Liver (tissue), 9 donors: ENCODE measurements around the gene CENPN. TPM values are rescaled to one million over a fixed set of nuclear protein-coding genes. Genes with fewer than 3 reads are reported as not detected.
A peak's percentile ranks its signal among the peaks of the same experiment; 100 is the strongest.

Experiments used
- DNase-seq: peaks from one replicate; pipeline ENCODE4 v3.0.0-alpha.2; 2017; ENCODE audit warnings: low spot score
- H3K27ac ChIP-seq, 2 donors: one replicate each; pipeline ENCODE4 v1.7.0; 2013; ENCODE audit warnings: inconsistent platforms in 2 of 2, low read length in 2 of 2, control low read depth in 1 of 2, low read depth in 1 of 2, mild to moderate bottlenecking in 1 of 2
- H3K27me3 ChIP-seq, 4 donors: one replicate each; pipeline versions ENCODE4 v1.6.1 to v1.7.0; 2013; ENCODE audit warnings: low read length in 3 of 4, inconsistent platforms in 1 of 4, mild to moderate bottlenecking in 1 of 4, moderate library complexity in 1 of 4; ENCODE audit not compliant: control insufficient read depth in 4 of 4, insufficient read depth in 4 of 4
- H3K36me3 ChIP-seq, 4 donors: one replicate each; pipeline versions ENCODE4 v1.6.1 to v1.7.0; 2013; ENCODE audit warnings: low read length in 3 of 4, mild to moderate bottlenecking in 3 of 4, low read depth in 1 of 4, moderate library complexity in 1 of 4; ENCODE audit not compliant: control insufficient read depth in 4 of 4, insufficient read depth in 3 of 4
- H3K4me1 ChIP-seq, 4 donors: one replicate each; pipeline versions ENCODE4 v1.6.1 to v1.7.0; 2013; ENCODE audit warnings: low read length in 3 of 4, mild to moderate bottlenecking in 3 of 4, moderate library complexity in 1 of 4; ENCODE audit not compliant: control insufficient read depth in 4 of 4, insufficient read depth in 4 of 4
- H3K4me3 ChIP-seq, 3 donors: one replicate each; pipeline versions ENCODE4 v1.6.1 to v1.7.0; 2013; ENCODE audit warnings: low read length in 3 of 3, control low read depth in 1 of 3, low read depth in 1 of 3, mild to moderate bottlenecking in 1 of 3
- H3K9ac ChIP-seq, 2 donors: one replicate each; pipeline ENCODE4 v1.7.0; 2013; ENCODE audit warnings: low read length in 2 of 2, mild to moderate bottlenecking in 2 of 2, moderate library complexity in 2 of 2, control low read depth in 1 of 2, low read depth in 1 of 2
- H3K9me3 ChIP-seq, 4 donors: one replicate each; pipeline versions ENCODE4 v1.6.1 to v1.7.0; 2013; ENCODE audit warnings: low read length in 3 of 4; ENCODE audit not compliant: control insufficient read depth in 4 of 4
- ATF3 ChIP-seq: IDR thresholded peaks from 2 replicates; pipeline ENCODE4 v1.6.1; 2016; ENCODE audit warnings: antibody characterized with exemption
- EGR1 ChIP-seq, 2 donors: IDR thresholded peaks; 2 replicates each; pipeline ENCODE4 v1.6.1; 2016 to 2018; ENCODE audit warnings: antibody characterized with exemption in 2 of 2, low read depth in 2 of 2
- FOXA1 ChIP-seq: IDR thresholded peaks from 2 replicates; pipeline ENCODE4 v1.6.1; 2016; ENCODE audit warnings: antibody characterized with exemption
- FOXA2 ChIP-seq: IDR thresholded peaks from 2 replicates; pipeline ENCODE4 v1.6.1; 2016; ENCODE audit warnings: antibody characterized with exemption
- GABPA ChIP-seq, 2 donors: IDR thresholded peaks in 1 of 2; conservative IDR thresholded peaks in 1 of 2; 2 replicates each; pipeline ENCODE4 v1.6.1; 2016; ENCODE audit warnings: antibody characterized with exemption in 2 of 2, mild to moderate bottlenecking in 1 of 2, moderate library complexity in 1 of 2
- HNF4A ChIP-seq, 2 donors: conservative IDR thresholded peaks; 2 replicates each; pipeline ENCODE4 v1.6.1; 2016; ENCODE audit warnings: antibody characterized with exemption in 2 of 2, mild to moderate bottlenecking in 2 of 2
- HNF4G ChIP-seq: IDR thresholded peaks from 2 replicates; pipeline ENCODE4 v1.6.1; 2016; ENCODE audit warnings: antibody characterized with exemption
- JUND ChIP-seq, 2 donors: IDR thresholded peaks; 2 replicates each; pipeline ENCODE4 v1.6.1; 2016; ENCODE audit warnings: antibody characterized with exemption in 2 of 2
- NR2F2 ChIP-seq: IDR thresholded peaks from 2 replicates; pipeline ENCODE4 v1.6.1; 2016; ENCODE audit warnings: antibody characterized with exemption
- RAD21 ChIP-seq, 2 donors: IDR thresholded peaks; 2 replicates each; pipeline ENCODE4 v1.6.1; 2016; ENCODE audit warnings: antibody characterized with exemption in 2 of 2, mild to moderate bottlenecking in 2 of 2
- RXRA ChIP-seq, 2 donors: IDR thresholded peaks; 2 replicates each; pipeline ENCODE4 v1.6.1; 2017 to 2018; ENCODE audit warnings: antibody characterized with exemption in 2 of 2, mild to moderate bottlenecking in 1 of 2
- SP1 ChIP-seq: IDR thresholded peaks from 2 replicates; pipeline ENCODE4 v1.6.1; 2018; ENCODE audit warnings: antibody characterized with exemption, mild to moderate bottlenecking
- TAF1 ChIP-seq: conservative IDR thresholded peaks from 2 replicates; pipeline ENCODE4 v1.6.1; 2016; ENCODE audit warnings: antibody characterized with exemption, mild to moderate bottlenecking
- YY1 ChIP-seq: IDR thresholded peaks from 2 replicates; pipeline ENCODE4 v1.6.1; 2016; ENCODE audit warnings: antibody characterized with exemption, mild to moderate bottlenecking
- WGBS: extraction: QIAGEN DNeasy Blood & Tissue Kit; methylation state at CpG from one replicate; pipeline ENCODE4 v1.1.7; 2013; 5-methylcytosine and 5-hydroxymethylcytosine counted together
- polyA plus RNA-seq, 2 donors: library from polyadenylated mRNA; stranded (reverse) in 1 of 2; unstranded in 1 of 2; fragments of 200-250 nt in 1 of 2; fragments of >200 nt in 1 of 2; fragmentation: Nextera tagmentation in 1 of 2; extraction: Ambion mirVana in 1 of 2; gene quantifications; one replicate each; pipeline versions ENCODE4 v1.2.1 to v1.2.3, GENCODE V29; 2013 to 2015
- total RNA-seq, 2 donors: library from RNA; depleted of rRNA; stranded (reverse); fragments of >200 nt; gene quantifications; one replicate each; pipeline ENCODE4 v1.2.3, GENCODE V29; 2014
- TF ChIP-seq, protein P1 (sequence below): IDR thresholded peaks from 2 replicates; pipeline ENCODE4 v1.6.1; 2016; ENCODE audit warnings: antibody characterized with exemption
- TF ChIP-seq, protein P2 (sequence below): IDR thresholded peaks from 2 replicates; pipeline ENCODE4 v1.6.1; 2016; ENCODE audit warnings: antibody characterized with exemption
- TF ChIP-seq, protein P3 (sequence below): IDR thresholded peaks from 2 replicates; pipeline ENCODE4 v1.6.1; 2016; ENCODE audit warnings: antibody characterized with exemption, mild to moderate bottlenecking
- TF ChIP-seq, protein P4 (sequence below): fragments of 150-350 bp; IDR thresholded peaks from 2 replicates; pipeline ENCODE4 v1.5.1; 2017; ENCODE audit warnings: improper control_type of control experiment, low read depth, low read length; ENCODE audit not compliant: missing input control
- donor health status: healthy.
- donor health status: healthy.
- donor health status: healthy.
- donor health status: healthy.
- donor health status: healthy.

The CENPN gene
- total and polyA plus RNA-seq, 4 donors, result 1.8 to 30.8 (median 7.9) TPM

DNA sequence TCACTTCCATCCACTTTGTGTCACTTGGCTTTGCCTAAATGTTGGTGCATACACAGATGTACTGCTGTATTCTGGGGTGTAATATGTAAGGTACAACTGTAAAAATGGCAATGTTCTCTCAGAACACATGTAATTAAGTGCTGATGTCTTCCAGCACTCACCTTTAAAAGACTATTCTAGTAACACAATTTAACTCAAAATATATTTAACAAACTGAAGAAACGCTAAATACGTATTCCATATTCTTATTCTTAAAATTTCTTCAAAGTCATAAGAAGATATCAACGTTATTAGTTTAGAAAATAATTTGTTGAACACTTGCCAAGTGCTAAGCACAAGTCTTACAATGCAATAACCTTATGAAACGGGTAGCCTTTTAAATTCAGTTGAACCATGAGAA is 4.0 kb upstream of the CENPN start:
- Histone ChIP-seq H3K9ac (no peak overlapping the region), H3K27me3 (no peaks in the 10 kb centered on the region), H3K27ac (peak overlapping the region; percentile 39 to 70), H3K9me3 (no peaks in the 10 kb centered on the region), H3K4me1 (peaks cover 3 to 49% (median 22%) of the 10 kb centered on the region in 4 donors), H3K36me3 (no peaks in the 10 kb centered on the region), H3K4me3 (no peak overlapping the region)
- TF ChIP-seq SP1 (no peak), HNF4A (conservative IDR thresholded peaks at IDR 0.05) (no peak), GABPA (IDR thresholded peaks at IDR 0.05 in 1 of 2, conservative IDR thresholded peaks at IDR 0.05 in 1 of 2) (no peak), EGR1 (IDR thresholded peaks at IDR 0.05; ENCODE audit: low read depth in 2 of 2) (no peak), JUND (IDR thresholded peaks at IDR 0.05) (no peak), HNF4G (no peak), RXRA (IDR thresholded peaks at IDR 0.05) (no peak), FOXA2 (no peak), TAF1 (no peak), FOXA1 (no peak)
- TF ChIP-seq, protein P1, sequence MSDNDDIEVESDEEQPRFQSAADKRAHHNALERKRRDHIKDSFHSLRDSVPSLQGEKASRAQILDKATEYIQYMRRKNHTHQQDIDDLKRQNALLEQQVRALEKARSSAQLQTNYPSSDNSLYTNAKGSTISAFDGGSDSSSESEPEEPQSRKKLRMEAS, result no peak
- DNase-seq, result no peak
- WGBS, result 68% methylated on average over 4 of the region's 4 CpGs

DNA sequence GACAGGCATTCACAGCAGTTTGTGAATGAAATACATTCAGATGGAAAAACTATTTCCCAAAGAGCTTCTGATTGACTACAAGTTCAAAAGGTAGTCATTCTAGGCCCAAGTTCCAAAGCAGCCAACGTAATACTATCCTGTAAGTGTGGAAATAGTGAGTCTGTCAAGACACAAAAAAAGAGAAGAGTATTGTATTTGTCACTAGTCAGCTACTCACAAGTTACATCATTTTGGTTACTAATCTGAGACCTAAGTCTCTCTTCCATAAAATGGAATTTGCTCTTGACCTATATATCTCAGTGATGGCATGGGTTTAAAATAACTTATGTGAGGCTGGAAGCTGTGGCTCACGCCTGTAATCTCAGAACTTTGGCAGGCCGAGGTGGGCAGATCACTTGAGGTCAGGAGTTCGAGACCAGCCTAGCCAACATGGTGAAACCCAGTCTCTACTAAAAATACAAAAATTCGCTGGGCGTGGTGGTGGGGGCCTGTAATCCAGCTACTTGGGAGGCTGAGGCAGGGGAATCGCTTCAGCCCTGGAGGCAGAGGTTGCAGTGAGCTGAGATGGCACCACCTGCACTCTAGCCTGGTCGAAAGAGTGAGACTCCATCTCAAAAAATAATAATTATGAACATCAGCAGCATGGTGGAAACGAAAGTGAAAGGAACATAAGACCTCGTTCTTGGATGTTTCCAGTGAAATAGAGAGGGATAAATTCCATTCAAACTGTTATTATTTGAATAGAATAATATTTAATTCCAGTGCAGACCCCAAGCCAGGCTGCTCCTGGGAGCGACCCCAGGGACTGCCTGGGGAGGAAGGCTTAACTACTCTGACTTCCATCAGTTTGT is 3.2 kb upstream of the CENPN start:
- DNase-seq, result no peak
- H3K27ac ChIP-seq, result peak overlapping the region; percentile 39 to 70

More for the DNA sequence above, 3.2 kb upstream of the CENPN start:
- peaks cover 3 to 46% (median 23%) of the 10 kb centered on the region in 4 donors for H3K4me1 ChIP-seq
- H3K36me3 ChIP-seq, result no peaks in the 10 kb centered on the region
- H3K27me3 ChIP-seq, result no peaks in the 10 kb centered on the region
- WGBS, result 46% methylated on average over 11 of the region's 11 CpGs
- TF ChIP-seq JUND (IDR thresholded peaks at IDR 0.05) (no peak), RAD21 (IDR thresholded peaks at IDR 0.05) (no peak), RXRA (IDR thresholded peaks at IDR 0.05) (no peak), EGR1 (IDR thresholded peaks at IDR 0.05; ENCODE audit: low read depth in 2 of 2) (no peak), FOXA1 (no peak), HNF4G (no peak), GABPA (IDR thresholded peaks at IDR 0.05 in 1 of 2, conservative IDR thresholded peaks at IDR 0.05 in 1 of 2) (no peak), TAF1 (no peak), FOXA2 (no peak), YY1 (no peak), NR2F2 (no peak), ATF3 (no peak), HNF4A (conservative IDR thresholded peaks at IDR 0.05) (no peak), SP1 (no peak)
- TF ChIP-seq, protein P2, sequence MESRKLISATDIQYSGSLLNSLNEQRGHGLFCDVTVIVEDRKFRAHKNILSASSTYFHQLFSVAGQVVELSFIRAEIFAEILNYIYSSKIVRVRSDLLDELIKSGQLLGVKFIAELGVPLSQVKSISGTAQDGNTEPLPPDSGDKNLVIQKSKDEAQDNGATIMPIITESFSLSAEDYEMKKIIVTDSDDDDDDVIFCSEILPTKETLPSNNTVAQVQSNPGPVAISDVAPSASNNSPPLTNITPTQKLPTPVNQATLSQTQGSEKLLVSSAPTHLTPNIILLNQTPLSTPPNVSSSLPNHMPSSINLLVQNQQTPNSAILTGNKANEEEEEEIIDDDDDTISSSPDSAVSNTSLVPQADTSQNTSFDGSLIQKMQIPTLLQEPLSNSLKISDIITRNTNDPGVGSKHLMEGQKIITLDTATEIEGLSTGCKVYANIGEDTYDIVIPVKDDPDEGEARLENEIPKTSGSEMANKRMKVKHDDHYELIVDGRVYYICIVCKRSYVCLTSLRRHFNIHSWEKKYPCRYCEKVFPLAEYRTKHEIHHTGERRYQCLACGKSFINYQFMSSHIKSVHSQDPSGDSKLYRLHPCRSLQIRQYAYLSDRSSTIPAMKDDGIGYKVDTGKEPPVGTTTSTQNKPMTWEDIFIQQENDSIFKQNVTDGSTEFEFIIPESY, result no peak
- TF ChIP-seq, protein P3, sequence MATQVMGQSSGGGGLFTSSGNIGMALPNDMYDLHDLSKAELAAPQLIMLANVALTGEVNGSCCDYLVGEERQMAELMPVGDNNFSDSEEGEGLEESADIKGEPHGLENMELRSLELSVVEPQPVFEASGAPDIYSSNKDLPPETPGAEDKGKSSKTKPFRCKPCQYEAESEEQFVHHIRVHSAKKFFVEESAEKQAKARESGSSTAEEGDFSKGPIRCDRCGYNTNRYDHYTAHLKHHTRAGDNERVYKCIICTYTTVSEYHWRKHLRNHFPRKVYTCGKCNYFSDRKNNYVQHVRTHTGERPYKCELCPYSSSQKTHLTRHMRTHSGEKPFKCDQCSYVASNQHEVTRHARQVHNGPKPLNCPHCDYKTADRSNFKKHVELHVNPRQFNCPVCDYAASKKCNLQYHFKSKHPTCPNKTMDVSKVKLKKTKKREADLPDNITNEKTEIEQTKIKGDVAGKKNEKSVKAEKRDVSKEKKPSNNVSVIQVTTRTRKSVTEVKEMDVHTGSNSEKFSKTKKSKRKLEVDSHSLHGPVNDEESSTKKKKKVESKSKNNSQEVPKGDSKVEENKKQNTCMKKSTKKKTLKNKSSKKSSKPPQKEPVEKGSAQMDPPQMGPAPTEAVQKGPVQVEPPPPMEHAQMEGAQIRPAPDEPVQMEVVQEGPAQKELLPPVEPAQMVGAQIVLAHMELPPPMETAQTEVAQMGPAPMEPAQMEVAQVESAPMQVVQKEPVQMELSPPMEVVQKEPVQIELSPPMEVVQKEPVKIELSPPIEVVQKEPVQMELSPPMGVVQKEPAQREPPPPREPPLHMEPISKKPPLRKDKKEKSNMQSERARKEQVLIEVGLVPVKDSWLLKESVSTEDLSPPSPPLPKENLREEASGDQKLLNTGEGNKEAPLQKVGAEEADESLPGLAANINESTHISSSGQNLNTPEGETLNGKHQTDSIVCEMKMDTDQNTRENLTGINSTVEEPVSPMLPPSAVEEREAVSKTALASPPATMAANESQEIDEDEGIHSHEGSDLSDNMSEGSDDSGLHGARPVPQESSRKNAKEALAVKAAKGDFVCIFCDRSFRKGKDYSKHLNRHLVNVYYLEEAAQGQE, result no peak
- TF ChIP-seq, protein P4, sequence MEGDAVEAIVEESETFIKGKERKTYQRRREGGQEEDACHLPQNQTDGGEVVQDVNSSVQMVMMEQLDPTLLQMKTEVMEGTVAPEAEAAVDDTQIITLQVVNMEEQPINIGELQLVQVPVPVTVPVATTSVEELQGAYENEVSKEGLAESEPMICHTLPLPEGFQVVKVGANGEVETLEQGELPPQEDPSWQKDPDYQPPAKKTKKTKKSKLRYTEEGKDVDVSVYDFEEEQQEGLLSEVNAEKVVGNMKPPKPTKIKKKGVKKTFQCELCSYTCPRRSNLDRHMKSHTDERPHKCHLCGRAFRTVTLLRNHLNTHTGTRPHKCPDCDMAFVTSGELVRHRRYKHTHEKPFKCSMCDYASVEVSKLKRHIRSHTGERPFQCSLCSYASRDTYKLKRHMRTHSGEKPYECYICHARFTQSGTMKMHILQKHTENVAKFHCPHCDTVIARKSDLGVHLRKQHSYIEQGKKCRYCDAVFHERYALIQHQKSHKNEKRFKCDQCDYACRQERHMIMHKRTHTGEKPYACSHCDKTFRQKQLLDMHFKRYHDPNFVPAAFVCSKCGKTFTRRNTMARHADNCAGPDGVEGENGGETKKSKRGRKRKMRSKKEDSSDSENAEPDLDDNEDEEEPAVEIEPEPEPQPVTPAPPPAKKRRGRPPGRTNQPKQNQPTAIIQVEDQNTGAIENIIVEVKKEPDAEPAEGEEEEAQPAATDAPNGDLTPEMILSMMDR, result no peak
- TF ChIP-seq, protein P1, result no peak
- peak overlapping the region; percentile 22 to 45 (median 33) for H3K4me3 ChIP-seq
- peak overlapping the region; percentile 13 to 65 for H3K9ac ChIP-seq
- no peaks in the 10 kb centered on the region for H3K9me3 ChIP-seq
